ENCODE data around the gene GPC1.

Gene GPC1

GRCh38 chr2:240420206-240421104 is 15.0 kb upstream of the GPC1 start:
- Histone ChIP-seq H3K27ac (no peak overlapping the region), H3K4me1 (no peaks in the 10 kb centered on the region), H3K4me3 (no peak overlapping the region), H3K36me3 (peaks cover 0 to 5% (median 0%) of the 10 kb centered on the region in 3 donors), H3K27me3 (no peaks in the 10 kb centered on the region), H3K9me3 (peaks cover 0 to 15% (median 11%) of the 10 kb centered on the region in 3 donors)
- intact Hi-C loops (cut with DNase I; ENCODE audit: low total_unique reads): no loop called here
- DNase-seq: peak; percentile 3 to 48
- no peak for TF ChIP-seq CTCF (IDR thresholded peaks at IDR 0.05)

GRCh38 chr2:240421381-240421780 is 14.1 kb upstream of the GPC1 start:
- intact Hi-C loops (cut with DNase I; ENCODE audit: low total_unique reads): no loop called here
- no peak for TF ChIP-seq CTCF (IDR thresholded peaks at IDR 0.05)
- DNase-seq: peak in 1 of 2 donors; percentile 3
- H3K27me3 ChIP-seq: no peaks in the 10 kb centered on the region
- H3K9me3 ChIP-seq: peaks cover 0 to 15% (median 11%) of the 10 kb centered on the region in 3 donors
- no peaks in the 10 kb centered on the region for H3K4me1 ChIP-seq
- H3K27ac ChIP-seq: no peak overlapping the region
- H3K4me3 ChIP-seq: no peak overlapping the region
- H3K36me3 ChIP-seq: peaks cover 0 to 5% (median 0%) of the 10 kb centered on the region in 3 donors

GRCh38 chr2:240422658-240423329 is 12.7 kb upstream of the GPC1 start:
- Histone ChIP-seq H3K4me1 (no peaks in the 10 kb centered on the region), H3K9me3 (peaks cover 0 to 15% (median 11%) of the 10 kb centered on the region in 3 donors), H3K36me3 (peaks cover 0 to 5% (median 0%) of the 10 kb centered on the region in 3 donors), H3K27me3 (no peaks in the 10 kb centered on the region), H3K27ac (no peak overlapping the region), H3K4me3 (no peak overlapping the region)
- intact Hi-C loops (cut with DNase I; ENCODE audit: low total_unique reads): no loop called here
- DNase-seq: no peak
- no peak for TF ChIP-seq CTCF (IDR thresholded peaks at IDR 0.05)

GRCh38 chr2:240423788-240424191 is 11.7 kb upstream of the GPC1 start:
- H3K27me3 ChIP-seq: no peaks in the 10 kb centered on the region
- no peak overlapping the region for H3K27ac ChIP-seq
- H3K4me3 ChIP-seq: no peak overlapping the region
- no peaks in the 10 kb centered on the region for H3K4me1 ChIP-seq
- intact Hi-C loops (cut with DNase I; ENCODE audit: low total_unique reads): no loop called here
- peak in 1 of 2 donors; percentile 47 for DNase-seq
- no peak for TF ChIP-seq CTCF (IDR thresholded peaks at IDR 0.05)
- peaks cover 0 to 15% (median 11%) of the 10 kb centered on the region in 3 donors for H3K9me3 ChIP-seq
- peaks cover 0 to 5% (median 0%) of the 10 kb centered on the region in 3 donors for H3K36me3 ChIP-seq

- no peak overlapping the region for H3K27ac ChIP-seq
- no peak for TF ChIP-seq CTCF (IDR thresholded peaks at IDR 0.05)
- H3K9me3 ChIP-seq: peaks cover 0 to 15% (median 11%) of the 10 kb centered on the region in 3 donors
- peak; percentile 17 to 62 for DNase-seq
- H3K36me3 ChIP-seq: peaks cover 0 to 5% (median 0%) of the 10 kb centered on the region in 3 donors
- no peaks in the 10 kb centered on the region for H3K4me1 ChIP-seq
- intact Hi-C loops (cut with DNase I; ENCODE audit: low total_unique reads): no loop called here
- no peaks in the 10 kb centered on the region for H3K27me3 ChIP-seq
- H3K4me3 ChIP-seq: no peak overlapping the region
These were observed 10.9 kb upstream of the GPC1 start for GRCh38 chr2:240424341-240425235.

All from tibial artery (tissue), 4 donors.